ENCODE data around the gene FAM168B.

DNA sequence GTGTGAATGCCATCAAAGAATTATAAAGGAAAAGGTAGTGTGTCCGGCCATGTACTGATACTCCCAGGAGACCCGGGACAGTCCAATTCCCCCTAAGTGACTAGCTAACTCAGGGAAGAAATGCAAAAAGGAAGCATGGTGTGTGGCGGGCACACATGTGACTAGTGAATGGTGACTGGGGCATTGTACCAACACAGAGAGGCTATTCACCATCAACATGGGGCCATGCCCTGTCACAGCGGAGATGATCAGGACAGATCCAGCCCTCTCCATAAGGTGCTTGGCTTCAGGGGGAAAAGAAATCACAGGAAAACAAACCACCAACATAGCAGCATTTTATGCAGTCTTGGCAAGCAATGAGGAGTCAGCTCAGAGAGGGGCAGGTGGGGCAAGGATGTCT lies 34.3 kb downstream of the FAM168B start:
- TF ChIP-seq CTCF (IDR thresholded peaks at IDR 0.05) (no peak), POLR2A (IDR thresholded peaks at IDR 0.05) (no peak)
